Brain pericyte (primary cell): ENCODE data around the gene RAB33A.
A peak's percentile ranks its signal among the peaks of the same experiment; 100 is the strongest.

Experiments
- DNase-seq: peaks from one replicate; pipeline ENCODE4 v3.0.0-alpha.2; 2012; ENCODE audit warnings: low read depth, low spot score

Gene RAB33A

DNA sequence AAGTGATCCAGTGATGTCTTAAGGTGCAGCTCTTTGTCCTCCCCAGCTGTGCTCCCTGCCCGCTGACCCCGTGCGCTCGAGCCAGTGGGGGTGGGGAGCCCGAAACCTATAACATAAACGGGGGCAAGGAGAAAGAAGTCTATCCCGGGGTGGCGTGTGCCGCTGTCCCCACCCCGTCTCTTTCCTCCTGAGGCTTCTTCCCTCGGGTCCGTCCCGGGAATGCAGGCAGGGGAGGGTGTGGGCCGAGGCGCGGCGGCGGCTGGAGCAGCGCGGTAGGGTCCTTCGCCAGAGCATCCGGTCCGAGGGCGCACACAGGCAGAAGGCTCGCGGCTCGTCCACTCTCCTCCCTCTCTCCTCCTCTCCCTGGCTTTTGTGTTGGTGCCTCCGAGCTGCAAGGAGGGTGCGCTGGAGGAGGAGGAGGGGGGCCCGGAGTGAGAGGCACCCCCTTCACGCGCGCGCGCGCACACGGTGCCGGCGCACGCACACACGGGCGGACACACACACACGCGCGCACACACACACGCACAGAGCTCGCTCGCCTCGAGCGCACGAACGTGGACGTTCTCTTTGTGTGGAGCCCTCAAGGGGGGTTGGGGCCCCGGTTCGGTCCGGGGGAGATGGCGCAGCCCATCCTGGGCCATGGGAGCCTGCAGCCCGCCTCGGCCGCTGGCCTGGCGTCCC, at the start of gene RAB33A:
Gene RAB33A, plus strand, starts transcription at position 517 of the 681 bp plus-strand sequence. Its CDS starts 101 bp downstream, at position 618.
- DNase-seq, result no peak

DNA sequence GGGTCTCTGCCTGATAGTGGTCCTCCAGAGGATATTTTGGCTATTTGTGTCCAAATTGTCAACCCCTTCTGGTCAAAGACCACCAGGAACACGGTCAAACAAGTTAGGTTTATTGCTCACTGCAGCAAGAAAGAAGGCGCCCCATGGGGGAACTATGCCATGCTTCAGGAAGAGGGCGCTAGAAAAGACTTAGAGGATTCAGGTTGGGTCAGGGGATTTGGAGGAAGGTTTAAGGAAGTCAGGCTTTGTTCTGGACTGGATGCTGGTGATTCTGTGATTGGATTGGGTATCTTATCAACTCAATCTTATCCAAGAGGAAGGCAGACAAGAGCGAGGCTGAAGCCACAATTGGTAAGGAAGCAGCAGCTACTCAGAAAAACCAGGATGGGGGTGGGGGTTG, 47.2 kb upstream of the RAB33A start:
- no peak for DNase-seq

DNA sequence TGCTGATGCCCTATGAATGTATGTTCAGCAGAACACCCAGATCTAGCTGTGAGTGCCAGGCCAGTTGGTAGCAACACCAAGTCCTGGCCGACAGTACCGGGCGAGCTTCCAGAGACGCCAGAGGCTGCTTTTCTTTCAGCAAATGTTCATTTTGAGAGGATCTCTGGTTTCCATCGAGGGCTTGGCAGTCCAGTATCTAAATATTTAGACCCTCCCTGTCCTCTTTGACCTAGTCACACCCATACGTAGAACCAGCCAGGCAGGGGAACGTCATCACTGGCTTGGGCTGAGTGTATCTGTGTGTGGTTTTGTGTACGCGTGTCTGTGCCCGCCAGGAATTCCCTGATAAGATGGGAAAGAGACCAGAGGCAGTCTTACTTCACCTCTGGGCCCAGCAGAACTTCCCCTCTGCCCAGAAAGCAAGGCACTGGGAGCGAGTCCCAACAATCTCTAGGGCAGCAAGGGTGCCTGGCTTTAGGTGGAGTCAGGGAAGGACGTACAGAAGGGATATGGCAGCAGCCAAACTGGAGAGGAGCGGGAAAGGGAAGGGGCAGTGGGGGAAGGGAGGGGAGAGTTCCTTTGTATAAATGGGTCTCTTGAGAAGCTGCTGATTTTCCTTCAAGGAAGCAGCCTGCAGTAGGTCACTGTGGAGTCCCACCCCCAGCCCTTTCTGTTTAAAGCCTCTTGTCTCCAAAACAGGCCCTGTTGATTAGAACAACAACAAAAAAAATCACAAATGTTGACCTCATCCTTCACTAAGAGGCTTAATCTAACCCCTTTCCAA, 46.5 kb upstream of the RAB33A start:
- no peak for DNase-seq

DNA sequence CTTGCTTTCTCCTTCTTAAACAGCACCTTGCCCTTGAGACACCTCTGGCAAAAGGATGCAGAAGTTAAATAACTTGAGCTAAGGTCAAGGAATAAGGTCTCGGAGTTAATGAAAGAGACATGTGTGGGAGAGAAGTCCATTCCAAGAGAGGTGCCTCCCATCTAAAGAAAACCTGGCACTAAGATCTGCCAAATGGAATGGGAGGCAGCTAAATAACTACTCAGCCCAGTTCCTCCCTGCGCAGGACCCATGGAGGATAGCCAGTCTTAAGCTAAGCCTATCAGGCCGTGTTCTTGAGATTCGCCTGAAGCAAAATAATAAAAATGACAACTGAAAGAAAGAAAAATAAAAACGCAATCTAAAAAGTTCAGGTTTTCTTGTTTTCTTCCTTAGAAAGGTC, 40.8 kb upstream of the RAB33A start:
- DNase-seq, result no peak

GRCh38 chrX:130136496-130136895, 35.3 kb upstream of the RAB33A start:
- no peak for DNase-seq

DNA sequence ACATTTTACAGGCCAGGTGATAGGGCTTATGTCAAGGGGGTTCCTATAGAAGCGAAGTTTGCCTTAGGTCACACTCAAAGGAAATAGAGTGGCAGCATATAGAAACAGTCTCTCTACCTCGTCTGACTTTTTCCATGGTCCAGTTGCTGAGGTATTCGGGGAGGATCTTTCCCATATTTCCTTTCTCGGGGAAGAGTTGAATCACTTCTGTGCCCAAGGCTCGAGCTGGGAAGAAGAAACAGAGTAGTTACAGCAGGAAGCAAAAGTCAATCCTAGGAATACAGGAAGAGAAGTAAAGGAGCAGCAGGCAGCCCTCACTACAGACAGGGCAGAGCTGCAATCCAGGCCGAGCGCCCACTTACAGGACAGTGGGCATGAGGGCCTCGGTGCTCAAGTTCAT, 34.8 kb upstream of the RAB33A start:
- DNase-seq, result no peak

DNA sequence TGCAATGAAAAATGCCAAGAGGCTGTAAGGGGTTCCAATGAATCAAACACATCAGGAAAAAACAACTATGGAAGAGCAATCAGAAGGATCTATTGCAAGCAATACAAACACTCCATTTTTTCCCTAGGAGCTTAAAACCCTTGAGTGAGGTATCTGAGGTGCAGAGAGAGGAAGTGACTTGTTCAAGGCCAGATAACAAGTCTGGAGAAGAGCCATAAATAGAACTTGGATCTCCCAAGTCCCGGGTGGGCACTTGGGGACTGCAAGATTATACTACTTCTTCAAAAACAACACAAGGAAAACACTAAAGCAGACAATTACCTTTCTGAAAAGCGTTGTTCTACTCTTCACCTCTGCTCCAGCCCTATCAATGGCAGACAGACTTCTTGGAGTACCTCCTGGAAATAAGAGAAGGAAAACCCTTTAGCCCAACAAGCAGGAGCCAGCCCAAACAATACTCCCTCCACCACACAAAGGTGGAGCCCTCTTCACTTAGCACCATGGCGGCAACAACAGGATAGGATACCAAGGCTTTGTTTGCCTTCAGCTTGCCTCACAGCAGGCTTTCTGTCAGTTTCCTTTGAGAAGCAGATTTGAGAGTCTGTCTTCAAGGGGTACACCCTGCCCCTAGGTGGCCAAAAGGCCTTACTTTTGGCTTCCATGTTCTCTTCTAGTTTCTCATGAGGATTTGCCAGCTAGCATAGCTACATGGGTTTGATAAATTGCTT, 32.1 kb upstream of the RAB33A start:
- DNase-seq, result no peak

DNA sequence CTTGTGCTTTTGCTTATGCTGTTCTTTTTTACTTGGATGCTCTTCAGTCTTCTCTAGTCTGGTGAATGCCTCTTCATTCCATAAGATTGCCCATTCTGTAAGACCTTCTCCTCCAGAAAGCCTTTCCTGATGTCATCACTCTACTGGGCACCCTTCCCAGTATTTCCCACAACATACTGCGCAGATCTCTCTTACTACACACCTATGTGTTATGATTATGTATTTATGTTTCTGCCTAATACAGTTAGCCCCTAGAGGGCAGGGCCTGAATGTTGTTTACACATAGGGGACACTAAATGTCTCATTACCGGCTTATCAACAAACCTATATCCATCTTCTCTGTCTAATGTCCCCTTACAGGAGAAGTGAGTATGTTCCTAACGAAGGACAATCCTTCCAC, 27.3 kb upstream of the RAB33A start:
- no peak for DNase-seq

DNA sequence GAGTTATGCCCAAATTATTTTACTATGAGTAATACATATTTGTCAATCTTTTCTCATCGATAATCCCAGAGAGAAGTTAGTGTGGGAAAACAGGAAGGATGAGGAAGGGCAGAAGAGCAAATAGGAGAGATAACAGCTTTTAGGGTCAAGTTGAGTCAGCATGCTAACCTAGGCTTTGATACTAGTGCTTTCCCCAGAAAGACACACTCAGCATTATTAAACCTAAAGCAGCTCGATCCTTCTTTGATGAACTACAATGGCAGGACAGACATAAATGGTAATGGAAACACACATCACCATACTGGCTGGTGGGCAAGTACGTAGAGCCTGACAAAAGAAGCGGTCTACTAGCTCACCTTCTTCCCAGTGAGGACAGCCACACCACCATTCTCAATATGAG, 26.6 kb upstream of the RAB33A start:
- no peak for DNase-seq

DNA sequence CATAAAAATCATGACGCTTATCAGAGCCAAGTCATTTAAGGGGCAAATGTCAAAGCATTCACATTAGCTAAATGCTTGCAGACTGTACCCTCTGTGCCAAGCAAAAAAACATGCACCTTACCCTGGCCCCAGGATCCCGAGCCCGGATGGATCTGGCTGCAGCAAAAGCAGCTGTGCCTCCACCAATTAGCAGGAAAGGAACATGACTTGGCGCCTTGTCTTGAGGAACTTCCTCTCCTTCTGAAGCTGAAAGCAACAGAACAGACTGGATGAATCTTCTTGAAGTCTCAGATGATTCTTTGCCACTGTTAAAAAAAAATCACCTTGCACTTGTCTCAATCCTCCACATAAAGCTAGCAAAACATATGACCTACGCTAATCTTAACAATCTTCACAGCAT, 24.1 kb upstream of the RAB33A start:
- DNase-seq, result no peak

DNA sequence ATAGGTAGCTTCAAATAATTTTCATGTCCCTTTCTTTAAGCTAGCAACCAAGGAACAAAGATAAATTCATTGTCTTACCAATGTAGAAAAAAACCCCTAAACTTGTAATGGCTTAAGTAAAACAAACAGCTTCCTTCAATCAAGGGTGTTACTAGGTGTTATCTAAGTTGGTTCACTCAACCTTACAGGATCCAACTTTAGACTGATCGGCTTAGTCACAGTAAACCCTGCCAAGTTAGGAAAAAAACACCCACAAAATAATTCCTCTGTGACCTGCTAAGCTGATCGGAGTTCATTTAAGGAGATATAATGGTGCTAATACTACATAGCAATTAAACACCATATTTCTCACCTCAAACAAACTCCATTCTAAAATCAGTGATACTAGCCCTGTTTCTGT, 16.2 kb upstream of the RAB33A start:
- DNase-seq, result no peak

GRCh38 chrX:130158311-130158710, 13.5 kb upstream of the RAB33A start:
- DNase-seq, result no peak

GRCh38 chrX:130159776-130160175, 12.0 kb upstream of the RAB33A start:
- no peak for DNase-seq

- DNase-seq, result no peak
Measured at GRCh38 chrX:130162094-130162735, 9.5 kb upstream of the RAB33A start.

GRCh38 chrX:130163398-130163797, 8.4 kb upstream of the RAB33A start:
- no peak for DNase-seq

GRCh38 chrX:130165181-130165702, 6.5 kb upstream of the RAB33A start:
- no peak for DNase-seq

DNA sequence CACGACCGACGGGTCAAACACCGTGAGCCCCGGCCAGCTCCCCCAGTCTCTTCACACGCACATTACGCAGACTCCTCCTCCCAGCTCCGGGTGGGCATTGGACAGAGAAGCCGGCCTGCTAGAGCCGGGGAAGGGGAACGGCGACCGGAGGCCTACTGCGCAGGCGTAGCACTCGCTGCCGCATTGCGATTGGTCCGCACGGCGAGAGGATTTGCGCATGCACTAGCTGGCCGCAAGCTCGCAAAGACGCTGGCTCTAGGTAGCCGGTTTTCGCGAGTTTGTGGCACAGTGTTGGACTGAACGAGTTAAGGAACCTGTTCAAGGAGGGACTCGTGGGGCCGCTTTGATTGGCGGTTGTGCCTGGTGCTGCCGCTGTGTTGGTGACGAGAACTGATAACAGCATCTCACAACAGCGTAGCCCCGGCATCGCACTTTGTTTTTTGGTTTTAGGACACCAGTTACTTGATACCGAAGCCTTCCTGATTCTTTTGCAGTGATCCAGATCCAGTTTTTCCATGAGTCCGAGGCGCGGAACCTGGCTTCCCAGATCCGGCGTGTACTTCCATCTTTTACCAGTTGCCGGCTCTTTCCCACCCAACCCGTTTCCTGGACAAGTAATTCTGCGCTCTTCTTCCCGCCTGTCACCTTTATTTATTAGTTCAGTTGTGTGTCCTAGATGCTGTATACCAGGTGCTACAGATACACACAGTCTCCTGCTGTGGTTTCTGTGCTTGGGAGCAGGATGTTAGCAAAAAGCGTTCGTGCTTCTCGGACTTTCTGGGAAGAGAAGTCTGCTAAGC, 5.9 kb upstream of the RAB33A start, which contains the start of gene AIFM1:
Gene AIFM1, minus strand, starts transcription at position 139 of the 800 bp plus-strand sequence. CDS start 185 bp downstream, outside the sequence.
- peak; percentile 91 for DNase-seq

DNA sequence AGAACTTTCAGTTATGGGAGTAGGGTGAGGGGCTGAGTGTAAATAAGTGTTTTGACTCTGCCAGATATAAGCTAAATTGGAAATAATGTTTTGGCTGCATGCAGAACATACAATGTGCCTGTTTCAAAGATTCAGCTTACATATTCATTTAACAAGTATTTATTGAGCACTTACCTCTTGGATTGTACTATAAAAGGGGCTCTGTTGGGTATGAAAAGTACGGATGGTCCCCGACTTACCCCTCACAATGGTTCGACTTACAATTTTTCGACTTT, 5.3 kb upstream of the RAB33A start:
- no peak for DNase-seq

- no peak for DNase-seq
Measured at GRCh38 chrX:130167040-130167439, 4.7 kb upstream of the RAB33A start.

DNA sequence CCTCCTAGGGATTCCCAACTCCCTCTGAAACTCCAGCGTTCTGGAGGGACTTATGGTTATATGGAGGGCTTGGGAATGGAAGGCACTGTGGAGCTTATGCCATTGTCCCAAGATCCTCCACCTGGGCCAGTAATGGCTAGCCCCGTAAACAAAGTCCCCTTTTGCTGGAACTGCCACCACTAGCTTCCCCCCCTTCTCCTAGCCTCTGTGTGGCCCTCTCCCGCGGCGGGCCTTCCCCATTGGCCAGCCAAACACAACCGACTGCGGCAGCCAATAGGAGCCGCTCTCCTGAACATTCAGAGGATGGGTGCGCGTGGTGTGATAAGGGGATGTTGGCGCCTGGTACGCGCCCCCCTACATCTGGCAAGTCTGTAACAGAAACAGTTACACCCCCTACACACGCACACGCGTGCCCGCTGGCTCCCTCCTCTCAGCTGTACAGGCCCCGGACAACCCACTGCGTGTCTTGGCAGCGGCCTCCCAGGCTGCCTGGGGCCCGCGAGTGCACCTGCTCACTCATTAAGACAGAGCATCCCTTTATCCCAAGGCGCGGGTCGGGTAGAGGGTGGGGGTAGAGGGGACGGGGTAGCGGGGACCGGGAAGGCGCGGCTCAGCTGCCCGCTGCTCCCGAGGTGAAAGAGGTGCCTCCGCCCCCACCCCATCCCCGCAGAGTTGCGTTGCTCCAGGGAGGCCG, 863 bp upstream of the RAB33A start:
- no peak for DNase-seq
